Progenitor cell of endocrine pancreas (in vitro differentiated cells): Measurements from ENCODE around the gene ZDHHC21. TPM values are rescaled to one million over a fixed set of nuclear protein-coding genes. Genes with fewer than 3 reads are reported as not detected.

Experiments
- DNase-seq: peaks from one replicate; pipeline ENCODE4 v3.0.0; 2021; ENCODE audit warnings: low spot score; ENCODE audit not compliant: unreplicated experiment
- H3K27ac Mint-ChIP-seq: 2 replicates; pipeline ENCODE4 v1.8.0; 2021; ENCODE audit warnings: mild to moderate bottlenecking, moderate library complexity, mixed read lengths
- H3K27me3 Mint-ChIP-seq: 2 replicates; pipeline ENCODE4 v1.8.0; 2021; ENCODE audit warnings: mixed read lengths
- H3K36me3 Mint-ChIP-seq: 2 replicates; pipeline ENCODE4 v1.8.0; 2022; ENCODE audit warnings: mixed read lengths; ENCODE audit not compliant: insufficient read depth
- H3K4me1 Mint-ChIP-seq: 2 replicates; pipeline ENCODE4 v1.8.0; 2021; ENCODE audit warnings: low read depth, mixed read lengths
- H3K4me3 Mint-ChIP-seq: 2 replicates; pipeline ENCODE4 v1.8.0; 2021; ENCODE audit warnings: low read depth, mild to moderate bottlenecking, moderate library complexity, mixed read lengths
- H3K9me3 Mint-ChIP-seq: 2 replicates; pipeline ENCODE4 v1.8.0; 2021; ENCODE audit warnings: low read depth, mixed read lengths
- CTCF ChIP-seq: fragments of 200-600 bp; sonication (generic); IDR thresholded peaks from one replicate; pipeline ENCODE4 v1.5.0; 2021; ENCODE audit warnings: antibody characterized with exemption, mild to moderate bottlenecking; ENCODE audit not compliant: unreplicated experiment
- long read RNA-seq: library from polyadenylated mRNA; unstranded; transcript quantifications from one replicate; pipeline ENCODE4 v2.0.0, GENCODE V29; 2020
- total RNA-seq: library from RNA; stranded (reverse); gene quantifications from 2 replicates; pipeline ENCODE4 v1.2.1, GENCODE V29; 2021

Gene ZDHHC21
- total RNA-seq = 20.0 and 21.2 TPM in 2 replicates
- long read RNA-seq, full-length matches to known transcripts = 4 of 20 reads
- long read RNA-seq, partial matches to known transcripts = 3 of 20 reads
- long read RNA-seq, other reads (novel, unspliced or antisense) = 13 of 20 reads

- Mint-ChIP-seq H3K27ac (peak within 1 kb of the TSS; percentile 99), H3K27me3 (peaks cover 4% of the 10 kb centered on the region), H3K4me1 (peaks cover 18% of the 10 kb centered on the region), H3K9me3 (no peaks in the 10 kb centered on the region), H3K4me3 (peak within 1 kb of the TSS; percentile 99), H3K36me3 (peaks cover 9% of the 10 kb centered on the region)
- no peak for TF ChIP-seq CTCF
- peak; percentile 48 for DNase-seq
These were observed at the start of gene ZDHHC21 for GRCh38 chr9:14693251-14693861. ZDHHC21 (minus strand) TSS chr9:14693432; CDS start chr9:14674340, 19,092 bp downstream.

DNA sequence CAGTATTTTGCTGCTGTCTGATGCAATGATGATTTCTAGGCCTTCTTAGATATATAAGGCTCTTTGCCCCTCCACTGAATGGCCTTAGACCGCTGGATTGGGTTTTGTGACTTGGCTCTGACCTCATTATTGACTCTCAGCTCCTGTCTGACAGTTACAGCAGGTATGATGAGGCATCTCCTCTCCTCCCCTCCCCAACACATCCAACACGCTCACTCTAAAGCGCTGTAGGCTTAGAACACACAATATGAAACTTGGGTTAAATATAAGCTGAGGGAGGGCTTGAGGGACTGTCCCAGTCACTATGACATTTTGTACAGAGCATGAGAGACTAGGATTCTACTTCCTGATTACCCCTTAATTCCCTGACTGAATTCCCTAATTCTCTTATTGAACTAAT, 48.1 kb upstream of the ZDHHC21 start:
- DNase-seq = no peak
- Mint-ChIP-seq H3K27ac (no peak overlapping the region), H3K27me3 (no peaks in the 10 kb centered on the region), H3K9me3 (peaks cover 3% of the 10 kb centered on the region), H3K4me3 (no peak overlapping the region), H3K36me3 (no peaks in the 10 kb centered on the region), H3K4me1 (no peaks in the 10 kb centered on the region)
- no peak for TF ChIP-seq CTCF

- H3K9me3 Mint-ChIP-seq = no peaks in the 10 kb centered on the region
- no peak for DNase-seq
- H3K4me1 Mint-ChIP-seq = no peaks in the 10 kb centered on the region
- H3K27me3 Mint-ChIP-seq = peaks cover 3% of the 10 kb centered on the region
- H3K36me3 Mint-ChIP-seq = no peaks in the 10 kb centered on the region
- H3K4me3 Mint-ChIP-seq = no peak overlapping the region
- TF ChIP-seq CTCF = no peak
- H3K27ac Mint-ChIP-seq = no peak overlapping the region
These were observed 39.9 kb upstream of the ZDHHC21 start for GRCh38 chr9:14733133-14733532.

- Mint-ChIP-seq H3K27me3 (peaks cover 9% of the 10 kb centered on the region), H3K4me1 (no peaks in the 10 kb centered on the region), H3K4me3 (no peak overlapping the region), H3K27ac (no peak overlapping the region), H3K36me3 (no peaks in the 10 kb centered on the region), H3K9me3 (no peaks in the 10 kb centered on the region)
- no peak for DNase-seq
- TF ChIP-seq CTCF = no peak
These were observed 38.2 kb upstream of the ZDHHC21 start for GRCh38 chr9:14731294-14731981.

DNA sequence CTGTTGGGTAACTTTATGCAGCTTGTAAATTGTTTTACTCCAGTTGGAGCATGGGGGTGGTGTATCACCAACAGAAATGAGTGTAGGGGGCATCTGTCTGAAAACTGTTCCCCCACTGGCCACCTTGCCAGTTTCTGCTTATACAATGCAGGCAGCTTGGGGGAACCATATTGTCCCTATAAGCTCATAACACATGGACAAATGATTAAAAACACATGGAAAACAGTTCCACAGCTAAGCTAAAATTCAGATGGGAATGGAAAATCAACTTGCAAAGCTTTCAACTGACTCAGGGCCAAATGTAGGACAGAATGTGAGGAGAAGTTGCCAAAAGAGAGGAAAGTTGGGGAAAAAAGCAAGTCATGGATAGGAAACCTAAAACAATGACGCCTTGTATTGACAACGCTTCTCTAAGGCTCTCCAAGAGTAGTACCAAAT, 37.2 kb upstream of the ZDHHC21 start:
- no peak for TF ChIP-seq CTCF
- H3K9me3 Mint-ChIP-seq = no peaks in the 10 kb centered on the region
- DNase-seq = no peak
- no peak overlapping the region for H3K4me3 Mint-ChIP-seq
- peaks cover 12% of the 10 kb centered on the region for H3K27me3 Mint-ChIP-seq
- H3K4me1 Mint-ChIP-seq = no peaks in the 10 kb centered on the region
- no peak overlapping the region for H3K27ac Mint-ChIP-seq
- no peaks in the 10 kb centered on the region for H3K36me3 Mint-ChIP-seq
